Pericardium fibroblast (primary cell): ENCODE results near the gene SPNS3. TPM values are rescaled to one million over a fixed set of nuclear protein-coding genes. Genes with fewer than 3 reads are reported as not detected.

ENCODE experiments used
- total RNA-seq: library from RNA; depleted of rRNA; stranded (reverse); fragments of >200 nt; gene quantifications from 2 replicates; pipeline ENCODE4 v1.2.3, GENCODE V29; 2015

Gene SPNS3, protein sequence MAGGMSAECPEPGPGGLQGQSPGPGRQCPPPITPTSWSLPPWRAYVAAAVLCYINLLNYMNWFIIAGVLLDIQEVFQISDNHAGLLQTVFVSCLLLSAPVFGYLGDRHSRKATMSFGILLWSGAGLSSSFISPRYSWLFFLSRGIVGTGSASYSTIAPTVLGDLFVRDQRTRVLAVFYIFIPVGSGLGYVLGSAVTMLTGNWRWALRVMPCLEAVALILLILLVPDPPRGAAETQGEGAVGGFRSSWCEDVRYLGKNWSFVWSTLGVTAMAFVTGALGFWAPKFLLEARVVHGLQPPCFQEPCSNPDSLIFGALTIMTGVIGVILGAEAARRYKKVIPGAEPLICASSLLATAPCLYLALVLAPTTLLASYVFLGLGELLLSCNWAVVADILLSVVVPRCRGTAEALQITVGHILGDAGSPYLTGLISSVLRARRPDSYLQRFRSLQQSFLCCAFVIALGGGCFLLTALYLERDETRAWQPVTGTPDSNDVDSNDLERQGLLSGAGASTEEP
- not detected in 2 replicates for total RNA-seq

GRCh38 chr17:4433515-4434031 lies at the start of gene SPNS3:
Gene SPNS3, plus strand, starts transcription at chr17:4433940. Its CDS starts 28 bp downstream, at chr17:4433968.

GRCh38 chr17:4498461-4499397 lies 65.0 kb downstream of the SPNS3 start, which contains the start of gene SPNS2:
Gene SPNS2, plus strand, starts transcription at chr17:4498881. Its CDS starts 167 bp downstream, at chr17:4499048.

Other genes starting within 250 kb of the SPNS3 start
- 22.1 and 23.6 TPM in 2 replicates for gene ANKFY1, start 170.0 kb upstream of the SPNS3 start, total RNA-seq
- gene UBE2G1, start 67.3 kb upstream of the SPNS3 start, total RNA-seq = 33.0 and 39.4 TPM in 2 replicates
- 7.7 and 8.5 TPM in 2 replicates for gene SPNS2, start 64.9 kb downstream of the SPNS3 start, total RNA-seq
- 42.4 and 52.6 TPM in 2 replicates for gene MYBBP1A, start 121.4 kb downstream of the SPNS3 start, total RNA-seq
- gene GGT6, start 126.6 kb downstream of the SPNS3 start, total RNA-seq = not detected in 2 replicates
- gene SMTNL2, start 150.6 kb downstream of the SPNS3 start, total RNA-seq = 0.68 and 8.2 TPM in 2 replicates
- gene ALOX15, start 207.7 kb downstream of the SPNS3 start, total RNA-seq = 0.51 and 10.5 TPM in 2 replicates